K562 (cell line): Measurements from ENCODE around the gene KCNS1. TPM values are rescaled to one million over a fixed set of nuclear protein-coding genes. Genes with fewer than 3 reads are reported as not detected.

Source experiments
- ATF3 ChIP-seq, 2 experiments: fragments of 450-650 bp in 1 of 2; sonication (generic) in 1 of 2; formaldehyde crosslinking in 1 of 2; IDR thresholded peaks in 1 of 2; conservative IDR thresholded peaks in 1 of 2; 2 replicates each; pipeline versions ENCODE4 v1.6.1 to v1.8.1; 2016 to 2023; ENCODE audit warnings: mild to moderate bottlenecking in 2 of 2, moderate library complexity in 2 of 2, inconsistent platforms in 1 of 2, missing genetic modification reagents in 1 of 2
- CBX5 ChIP-seq: IDR thresholded peaks from 2 replicates; pipeline ENCODE4 v1.6.1; 2014; ENCODE audit warnings: low read depth, borderline replicate concordance
- CCNT2 ChIP-seq: IDR thresholded peaks from 2 replicates; pipeline ENCODE4 v1.6.1; 2011; ENCODE audit warnings: borderline replicate concordance, low read depth, mild to moderate bottlenecking, moderate library complexity, mixed read lengths, low read length; ENCODE audit not compliant: insufficient read length; ENCODE audit errors: extremely low read depth
- CEBPG ChIP-seq, 3 experiments: fragments of 200-800 bp in 1 of 3; sonication (Bioruptor generic) in 1 of 3; sonication (generic) in 1 of 3; formaldehyde crosslinking in 1 of 3; IDR thresholded peaks in 2 of 3; conservative IDR thresholded peaks in 1 of 3; 2 replicates each; pipeline versions ENCODE4 v1.6.1 to v1.8.0; 2016 to 2022; ENCODE audit warnings: missing compliant biosample characterization in 2 of 3, missing genetic modification characterization in 2 of 3, mild to moderate bottlenecking in 1 of 3, missing genetic modification reagents in 1 of 3
- ELF1 ChIP-seq: fragments of 200-800 bp; sonication (Bioruptor generic); IDR thresholded peaks from 2 replicates; pipeline ENCODE4 v1.6.1; 2016; ENCODE audit warnings: missing genetic modification characterization, missing compliant biosample characterization
- ELF4 ChIP-seq: fragments of 450-650 bp; formaldehyde crosslinking; IDR thresholded peaks from 2 replicates; pipeline ENCODE4 v1.4.0; 2022; ENCODE audit warnings: missing genetic modification characterization
- EP400 ChIP-seq: fragments of 450-650 bp; IDR thresholded peaks from 2 replicates; pipeline ENCODE4 v1.6.1; 2017; ENCODE audit warnings: antibody characterized with exemption, mild to moderate bottlenecking, moderate library complexity
- HCFC1 ChIP-seq: IDR thresholded peaks from 2 replicates; pipeline ENCODE4 v1.6.1; 2012; ENCODE audit warnings: low read depth, low read length, improper control_type of control experiment
- HDAC6 ChIP-seq: IDR thresholded peaks from 2 replicates; pipeline ENCODE4 v1.6.1; 2012; ENCODE audit warnings: low read depth, mild to moderate bottlenecking, control low read depth, inconsistent platforms, low read length, moderate library complexity
- JUNB ChIP-seq: fragments of 450-650 bp; formaldehyde crosslinking; conservative IDR thresholded peaks from 2 replicates; pipeline ENCODE4 v1.4.0; 2020; ENCODE audit warnings: mild to moderate bottlenecking
- KAT8 ChIP-seq: fragments of 450-650 bp; IDR thresholded peaks from 2 replicates; pipeline ENCODE4 v1.6.1; 2016; ENCODE audit warnings: low read depth, mild to moderate bottlenecking
- MNT ChIP-seq, 2 experiments: fragments of 450-650 bp; conservative IDR thresholded peaks; 2 replicates each; pipeline ENCODE4 v1.6.1; 2017; ENCODE audit warnings: mild to moderate bottlenecking in 2 of 2, moderate library complexity in 2 of 2
- NCOA2 ChIP-seq, 2 experiments: fragments of 450-650 bp; IDR thresholded peaks; 2 replicates each; pipeline ENCODE4 v1.6.1; 2018; ENCODE audit warnings: mild to moderate bottlenecking in 2 of 2, moderate library complexity in 1 of 2; ENCODE audit not compliant: partially characterized antibody in 2 of 2
- NR2F6 ChIP-seq: fragments of 450-650 bp; formaldehyde crosslinking; IDR thresholded peaks from 2 replicates; pipeline ENCODE4 v1.4.0; 2020; ENCODE audit warnings: mild to moderate bottlenecking
- NUFIP1 ChIP-seq: fragments of 450-650 bp; IDR thresholded peaks from 2 replicates; pipeline ENCODE4 v1.6.1; 2018; ENCODE audit not compliant: partially characterized antibody
- SNAPC5 ChIP-seq: fragments of 250-450 bp; sonication (Bioruptor Pico); IDR thresholded peaks from 2 replicates; pipeline ENCODE4 v1.8.0; 2021; ENCODE audit warnings: moderate library complexity, mild to moderate bottlenecking, inconsistent platforms
- VEZF1 ChIP-seq: fragments of 200-800 bp; sonication (Bioruptor generic); IDR thresholded peaks from 2 replicates; pipeline ENCODE4 v1.6.1; 2017; ENCODE audit warnings: missing genetic modification characterization, missing compliant biosample characterization
- ZBED1 ChIP-seq: IDR thresholded peaks from 2 replicates; pipeline ENCODE4 v1.6.1; 2014
- ZBTB26 ChIP-seq: fragments of 450-650 bp; formaldehyde crosslinking; IDR thresholded peaks from 2 replicates; pipeline ENCODE4 v1.4.0; 2022; ENCODE audit warnings: missing genetic modification characterization
- ZNF12 ChIP-seq: sonication (generic); formaldehyde crosslinking; IDR thresholded peaks from 2 replicates; pipeline ENCODE4 v1.4.0; 2020; ENCODE audit warnings: mild to moderate bottlenecking, missing genetic modification reagents
- ZNF3 ChIP-seq: fragments of 250-450 bp; sonication (Bioruptor Pico); IDR thresholded peaks from 2 replicates; pipeline ENCODE4 v1.5.0; 2021; ENCODE audit warnings: mild to moderate bottlenecking, moderate library complexity
- ZNF431 ChIP-seq: sonication (generic); formaldehyde crosslinking; IDR thresholded peaks from 2 replicates; pipeline ENCODE4 v1.8.0; 2022; ENCODE audit warnings: mild to moderate bottlenecking, missing genetic modification reagents
- ZSCAN32 ChIP-seq: fragments of 450-650 bp; formaldehyde crosslinking; IDR thresholded peaks from 2 replicates; pipeline ENCODE4 v1.4.0; 2020; ENCODE audit warnings: mild to moderate bottlenecking, moderate library complexity
- polyA plus RNA-seq, 8 experiments: library from polyadenylated mRNA; depleted of rRNA in 4 of 8; stranded (reverse) in 5 of 8; unstranded in 3 of 8; fragments of >200 nt; fragmentation: Nextera tagmentation in 2 of 8; fragmentation: Illumina TruSeq in 1 of 8; extraction: Ambion mirVana in 2 of 8; extraction: Trizol in 1 of 8; gene quantifications; 2 replicates each; pipeline versions ENCODE4 v1.2.1 to v1.2.3, GENCODE V29; 2011 to 2014; ENCODE audit warnings: inconsistent platforms in 1 of 8, missing spikeins in 1 of 8
- total RNA-seq, 7 experiments: library from RNA; depleted of rRNA in 6 of 7; stranded (reverse); fragments of >200 nt in 6 of 7; fragmentation: Illumina TruSeq in 2 of 7; extraction: Trizol in 2 of 7; gene quantifications; 2 replicates each; pipeline versions ENCODE4 v1.2.1 to v1.2.3, GENCODE V29; 2011 to 2021; ENCODE audit warnings: low replicate concordance in 1 of 7

The KCNS1 gene
- total and polyA plus RNA-seq, 9 of the 15 experiments (the other 6 are each of a cell fraction or from before 2014, with no cell fraction given): not detected

GRCh38 chr20:45070932-45071632 lies 29.8 kb downstream of the KCNS1 start (continued):
- TF ChIP-seq MNT (conservative IDR thresholded peaks at IDR 0.05) (0 out of 4 replicates have a peak, but pooled peaks of 1 of the 2 experiments have one; percentile 29), CEBPG (CRISPR knock-in tag; IDR thresholded peaks at IDR 0.05) (peak; percentile 56), CEBPG (tag; conservative IDR thresholded peaks at IDR 0.05 in 1 of 2, IDR thresholded peaks at IDR 0.05 in 1 of 2) (peak; percentile 72 to 79), SNAPC5 (CRISPR knock-in tag) (no peak), NCOA2 (IDR thresholded peaks at IDR 0.05; ENCODE audit: partially characterized antibody in 2 of 2) (no peak), ZNF431 (CRISPR knock-in tag) (no peak), CCNT2 (peak; percentile 52), ZNF12 (CRISPR knock-in tag) (no peak), HDAC6 (no peak), CBX5 (no peak), JUNB (peak; percentile 69), ZBED1 (no peak), HCFC1 (no peak), NR2F6 (no peak), ZBTB26 (CRISPR knock-in tag) (no peak), EP400 (0 out of 2 replicates have a peak, but pooled peaks have one; percentile 46), KAT8 (no peak), ZNF3 (CRISPR knock-in tag) (no peak), ELF4 (CRISPR knock-in tag) (no peak), NUFIP1 (no peak), ATF3 (IDR thresholded peaks at IDR 0.05) (peak; percentile 96), ATF3 (CRISPR knock-in tag; conservative IDR thresholded peaks at IDR 0.05) (peak; percentile 83; the same call in 1 of the 2 replicates), ZSCAN32 (no peak), VEZF1 (CRISPR knock-in tag) (peak; percentile 43; the same call in 1 of the 2 replicates), ELF1 (tag) (no peak)
